Kidney (tissue), 14 donors: ENCODE results near the gene HPDL. TPM values are rescaled to one million over a fixed set of nuclear protein-coding genes. Genes with fewer than 3 reads are reported as not detected.

Experiments
- DNase-seq, 5 donors: peaks; one replicate each; pipeline ENCODE4 v3.0.0-alpha.2; 2013 to 2020
- FAIRE-seq: peaks from 2 replicates; lab custom pipeline; 2012; peaks lifted over from hg19 to GRCh38; lab: Jason Lieb, UNC
- H3K27ac ChIP-seq, 2 donors: one replicate each; pipeline ENCODE4 v1.7.0; 2013; ENCODE audit warnings: low read depth in 2 of 2, low read length in 2 of 2, inconsistent platforms in 1 of 2
- H3K27me3 ChIP-seq: one replicate; pipeline ENCODE4 v1.7.1; 2013; ENCODE audit warnings: low read length, inconsistent platforms; ENCODE audit not compliant: control insufficient read depth, insufficient read depth
- H3K36me3 ChIP-seq, 3 donors: one replicate each; pipeline versions ENCODE4 v1.7.0 to v1.7.1; 2013; ENCODE audit warnings: low read length in 3 of 3, control low read depth in 1 of 3, inconsistent platforms in 1 of 3; ENCODE audit not compliant: insufficient read depth in 3 of 3, control insufficient read depth in 2 of 3
- H3K4me1 ChIP-seq, 3 donors: one replicate each; pipeline versions ENCODE4 v1.7.0 to v1.7.1; 2013; ENCODE audit warnings: low read length in 3 of 3, inconsistent platforms in 1 of 3, low read depth in 1 of 3; ENCODE audit not compliant: control insufficient read depth in 2 of 3, insufficient read depth in 2 of 3
- H3K4me3 ChIP-seq, 3 donors: one replicate each; pipeline versions ENCODE4 v1.7.0 to v1.8.1; 2013; ENCODE audit warnings: low read length in 3 of 3, control low read depth in 1 of 3, inconsistent platforms in 1 of 3
- H3K9ac ChIP-seq, 3 donors: one replicate each; pipeline versions ENCODE4 v1.7.0 to v1.7.1; 2013; ENCODE audit warnings: low read length in 3 of 3, control low read depth in 1 of 3, inconsistent platforms in 1 of 3
- H3K9me3 ChIP-seq, 3 donors: one replicate each; pipeline versions ENCODE4 v1.7.0 to v1.7.1; 2013; ENCODE audit warnings: low read length in 3 of 3, control low read depth in 1 of 3, inconsistent platforms in 1 of 3; ENCODE audit not compliant: control insufficient read depth in 2 of 3, insufficient read depth in 1 of 3
- intact Hi-C: fragments of 100-400 bp; cut with DNase I; formaldehyde crosslinking; loops from one replicate; pipeline ENCODE4 v1.11.1; 2022
- polyA plus RNA-seq: library from polyadenylated mRNA; stranded (reverse); fragments of 350-450 nt; fragmentation: Illumina TruSeq; extraction: RNeasy Lipid Tissue Mini Kit (QIAGEN cat#74804); gene quantifications from one replicate; pipeline ENCODE4 v1.2.3, GENCODE V29; 2014; ENCODE audit warnings: low read depth, low replicate concordance; ENCODE audit not compliant: insufficient read depth
- total RNA-seq: library from RNA; stranded (reverse); fragmentation: NEBNext Ultra II Directional; extraction: Animal tissue kit (Norgen Biotek cat#: 25700); gene quantifications from one replicate; pipeline ENCODE4 v1.2.1, GENCODE V29; 2021
- TF ChIP-seq, protein P1 (sequence below): IDR thresholded peaks from 3 replicates; pipeline ENCODE4 v1.5.1; 2012; ENCODE audit warnings: mild to moderate bottlenecking, moderate library complexity, borderline replicate concordance; ENCODE audit not compliant: insufficient read depth; ENCODE audit errors: extremely low read depth
- donor health status: control.
- donor health status: control.
- donor health status: control.
- donor health status: control.
- donor health status: control.
- donor health status: DM: yes; HTN: yes; CAD: no.
- donor health status: Normal renal cell carcinoma (clear cell type).

Gene HPDL
- total and polyA plus RNA-seq, 2 donors from 2014 or later = 0.66 TPM; not detected in 1

DNA sequence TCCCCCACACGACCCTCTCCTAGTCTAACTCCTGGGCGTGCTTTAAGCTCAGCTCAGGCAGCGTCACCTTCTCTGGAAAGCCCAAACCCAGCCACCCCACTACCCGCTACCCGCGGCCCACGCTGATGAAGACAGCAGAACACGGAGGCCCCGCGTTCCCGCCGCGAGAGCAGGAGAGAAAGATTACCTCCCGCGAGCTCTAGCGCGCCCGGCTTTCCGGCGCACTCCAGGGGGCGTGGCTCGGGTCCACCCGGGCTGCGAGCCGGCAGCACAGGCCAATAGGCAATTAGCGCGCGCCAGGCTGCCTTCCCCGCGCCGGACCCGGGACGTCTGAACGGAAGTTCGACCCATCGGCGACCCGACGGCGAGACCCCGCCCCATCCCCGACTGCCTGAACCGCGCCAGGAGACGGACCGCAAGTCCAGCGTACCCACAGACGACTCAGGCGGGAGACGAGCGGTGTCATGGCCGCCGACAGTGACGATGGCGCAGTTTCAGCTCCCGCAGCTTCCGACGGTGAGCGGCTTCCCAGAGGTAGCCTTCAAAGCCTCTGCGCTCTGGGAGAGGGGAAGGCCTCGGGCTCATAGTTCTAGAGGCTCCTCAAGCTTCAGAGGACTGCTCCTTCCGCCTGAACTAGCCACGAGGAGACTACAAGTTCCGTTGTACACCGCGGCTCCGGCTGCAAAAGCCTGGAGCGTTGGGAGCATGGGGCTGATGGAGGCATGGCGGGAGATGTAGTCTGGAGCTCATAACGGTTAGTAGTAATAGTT, 13.3 kb downstream of the HPDL start, which contains the start of the genes MUTYH and TOE1:
MUTYH (minus strand) TSS at position 652 of the 770 bp plus-strand sequence. CDS start 5,935 bp downstream, outside the sequence.
TOE1 (plus strand) TSS at position 382 of the 770 bp plus-strand sequence; CDS start at position 465, 83 bp downstream.
- Histone ChIP-seq H3K27me3 (no peaks in the 10 kb centered on the region), H3K9me3 (no peaks in the 10 kb centered on the region), H3K4me1 (peaks cover 0 to 17% (median 10%) of the 10 kb centered on the region in 3 donors), H3K27ac (peak within 1 kb of the TSS; percentile 98), H3K36me3 (peaks cover 0 to 30% (median 19%) of the 10 kb centered on the region in 3 donors), H3K9ac (peak within 1 kb of the TSS; percentile 74 to 95 (median 91)), H3K4me3 (peak within 1 kb of the TSS; percentile 92 to 99 (median 95))
- intact Hi-C loops = no loop called here
- FAIRE-seq (no peak), DNase-seq (peak; percentile 95 to 98 (median 96))
- TF ChIP-seq, protein P1, sequence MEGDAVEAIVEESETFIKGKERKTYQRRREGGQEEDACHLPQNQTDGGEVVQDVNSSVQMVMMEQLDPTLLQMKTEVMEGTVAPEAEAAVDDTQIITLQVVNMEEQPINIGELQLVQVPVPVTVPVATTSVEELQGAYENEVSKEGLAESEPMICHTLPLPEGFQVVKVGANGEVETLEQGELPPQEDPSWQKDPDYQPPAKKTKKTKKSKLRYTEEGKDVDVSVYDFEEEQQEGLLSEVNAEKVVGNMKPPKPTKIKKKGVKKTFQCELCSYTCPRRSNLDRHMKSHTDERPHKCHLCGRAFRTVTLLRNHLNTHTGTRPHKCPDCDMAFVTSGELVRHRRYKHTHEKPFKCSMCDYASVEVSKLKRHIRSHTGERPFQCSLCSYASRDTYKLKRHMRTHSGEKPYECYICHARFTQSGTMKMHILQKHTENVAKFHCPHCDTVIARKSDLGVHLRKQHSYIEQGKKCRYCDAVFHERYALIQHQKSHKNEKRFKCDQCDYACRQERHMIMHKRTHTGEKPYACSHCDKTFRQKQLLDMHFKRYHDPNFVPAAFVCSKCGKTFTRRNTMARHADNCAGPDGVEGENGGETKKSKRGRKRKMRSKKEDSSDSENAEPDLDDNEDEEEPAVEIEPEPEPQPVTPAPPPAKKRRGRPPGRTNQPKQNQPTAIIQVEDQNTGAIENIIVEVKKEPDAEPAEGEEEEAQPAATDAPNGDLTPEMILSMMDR = peak; percentile 11

DNA sequence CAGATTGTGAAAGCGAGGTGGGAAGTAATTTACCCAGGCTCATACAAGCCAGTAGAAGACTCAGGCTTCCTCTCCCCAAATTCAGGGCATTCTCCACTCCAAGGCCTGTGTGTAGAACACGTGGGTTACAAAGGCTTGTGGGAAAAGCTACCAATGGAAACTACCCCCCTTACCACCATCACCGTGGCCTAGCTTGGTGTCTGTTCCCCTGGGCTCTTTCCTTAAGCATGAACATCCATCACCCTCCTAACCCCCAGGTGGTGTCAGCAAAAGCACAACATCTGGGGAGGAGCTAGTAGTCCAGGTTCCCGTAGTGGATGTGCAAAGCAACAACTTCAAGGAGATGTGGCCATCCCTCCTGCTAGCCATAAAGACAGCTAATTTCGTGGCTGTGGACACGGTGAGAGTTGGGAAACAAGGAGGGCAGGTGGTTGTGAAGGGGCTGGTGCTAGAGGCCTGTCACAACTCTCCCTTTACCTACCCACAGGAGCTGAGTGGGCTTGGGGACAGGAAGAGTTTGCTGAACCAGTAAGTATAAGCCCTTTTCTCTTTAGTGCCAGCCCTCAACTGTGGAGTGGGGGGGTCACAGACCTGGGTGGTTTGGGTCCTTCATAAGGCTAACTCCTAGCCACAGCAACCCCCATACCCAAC, 14.2 kb downstream of the HPDL start:
- Histone ChIP-seq H3K9ac (peak overlapping the region; percentile 72 to 95 (median 91)), H3K27ac (peak overlapping the region in 1 of 2 donors; percentile 98), H3K4me1 (peaks cover 0 to 15% (median 10%) of the 10 kb centered on the region in 3 donors), H3K27me3 (no peaks in the 10 kb centered on the region), H3K9me3 (no peaks in the 10 kb centered on the region), H3K36me3 (peaks cover 0 to 30% (median 19%) of the 10 kb centered on the region in 3 donors), H3K4me3 (peak overlapping the region; percentile 92 to 99 (median 95))
- no peak for FAIRE-seq
- TF ChIP-seq, protein P1 = no peak
- DNase-seq = peak in 2 of 5 donors; percentile 42 to 54
- intact Hi-C loops = no loop called here

DNA sequence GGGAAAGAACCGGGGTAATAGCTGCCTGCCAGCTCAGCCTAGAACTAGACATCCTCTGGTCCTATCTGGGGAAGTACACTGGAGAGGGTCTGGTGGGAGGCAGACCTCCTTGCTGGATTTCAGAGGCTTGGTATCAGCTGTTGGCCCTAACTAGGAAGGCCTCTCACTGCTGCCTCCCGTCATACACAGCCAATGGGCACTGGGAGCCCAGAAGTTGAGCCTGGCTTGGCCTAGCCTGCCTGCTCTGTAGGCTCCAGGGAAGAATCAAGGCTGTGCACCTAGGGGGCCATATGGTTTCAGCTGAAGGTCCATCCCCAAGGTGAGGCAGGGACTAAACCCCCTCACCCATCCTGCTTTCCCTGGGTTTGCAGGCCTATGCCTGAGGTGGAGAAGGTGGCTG, 17.8 kb downstream of the HPDL start:
- no peak overlapping the region for H3K4me3 ChIP-seq
- peaks cover 0 to 18% (median 9%) of the 10 kb centered on the region in 3 donors for H3K4me1 ChIP-seq
- H3K27me3 ChIP-seq = no peaks in the 10 kb centered on the region
- TF ChIP-seq, protein P1 = no peak
- intact Hi-C loops = no loop called here
- H3K9ac ChIP-seq = no peak overlapping the region
- peaks cover 0 to 30% (median 19%) of the 10 kb centered on the region in 3 donors for H3K36me3 ChIP-seq
- DNase-seq (no peak), FAIRE-seq (no peak)
- H3K27ac ChIP-seq = no peak overlapping the region
- no peaks in the 10 kb centered on the region for H3K9me3 ChIP-seq
